ENCODE measurements around the gene ADCY3. TPM values are rescaled to one million over a fixed set of nuclear protein-coding genes. Genes with fewer than 3 reads are reported as not detected.

The ADCY3 gene
- total RNA-seq, 1 experiment from 2014 or later, result 71.1 TPM

GRCh38 chr2:24852026-24852425 lies 68.0 kb downstream of the ADCY3 start:
- Histone ChIP-seq H2AFZ (ENCODE audit: low read depth, low read length, poor library complexity, severe bottlenecking) (no peak overlapping the region), H3K27me3 (ENCODE audit: insufficient read depth, low read length) (no peaks in the 10 kb centered on the region), H3K4me3 (replicated peaks in 1 of 2; ENCODE audit: low read depth in 1 of 2, low read length in 2 of 2) (no peak overlapping the region), H3K27ac (ENCODE audit: low read depth, low read length) (no peak overlapping the region), H3K4me1 (ENCODE audit: control insufficient read depth in 1 of 2, insufficient read depth in 2 of 2, low read length in 2 of 2) (no peaks in the 10 kb centered on the region), H3K36me3 (ENCODE audit: control insufficient read depth in 1 of 2, insufficient read depth in 2 of 2, low read length in 2 of 2) (peaks cover 0 to 5% of the 10 kb centered on the region in 2 experiments; a peak in 1 of 4 replicates), H3K4me2 (ENCODE audit: low read length) (no peak overlapping the region), H3K9ac (ENCODE audit: low read length) (no peak overlapping the region), H4K20me1 (ENCODE audit: insufficient read depth) (no peaks in the 10 kb centered on the region), H3K9me2 (ENCODE audit: insufficient read depth) (no peaks in the 10 kb centered on the region), H3K79me2 (ENCODE audit: insufficient read depth, low read length) (no peaks in the 10 kb centered on the region; the same call in 1 of the 2 replicates), H3K9me3 (ENCODE audit: control insufficient read depth in 1 of 2, insufficient read depth in 1 of 2, low read depth in 1 of 2, low read length in 2 of 2) (no peaks in the 10 kb centered on the region)
- ChIA-PET RAD21 (ENCODE audit: low non-redundant PET in 1 of 2, low total read pairs in 2 of 2, uncharacterized antibody in 2 of 2, unreplicated experiment in 2 of 2) (no interaction called here), POLR2A (no interaction called here), CTCF (no interaction called here)
- ATAC-seq (no peak), DNase-seq (ENCODE audit: low read depth, low spot score) (no peak)
- TF ChIP-seq ELF1 (IDR thresholded peaks at IDR 0.05; ENCODE audit: borderline replicate concordance, low read depth), result no peak
- TF ChIP-seq SIN3A (IDR thresholded peaks at IDR 0.05; ENCODE audit: low read depth), result no peak
- TF ChIP-seq, protein P1, sequence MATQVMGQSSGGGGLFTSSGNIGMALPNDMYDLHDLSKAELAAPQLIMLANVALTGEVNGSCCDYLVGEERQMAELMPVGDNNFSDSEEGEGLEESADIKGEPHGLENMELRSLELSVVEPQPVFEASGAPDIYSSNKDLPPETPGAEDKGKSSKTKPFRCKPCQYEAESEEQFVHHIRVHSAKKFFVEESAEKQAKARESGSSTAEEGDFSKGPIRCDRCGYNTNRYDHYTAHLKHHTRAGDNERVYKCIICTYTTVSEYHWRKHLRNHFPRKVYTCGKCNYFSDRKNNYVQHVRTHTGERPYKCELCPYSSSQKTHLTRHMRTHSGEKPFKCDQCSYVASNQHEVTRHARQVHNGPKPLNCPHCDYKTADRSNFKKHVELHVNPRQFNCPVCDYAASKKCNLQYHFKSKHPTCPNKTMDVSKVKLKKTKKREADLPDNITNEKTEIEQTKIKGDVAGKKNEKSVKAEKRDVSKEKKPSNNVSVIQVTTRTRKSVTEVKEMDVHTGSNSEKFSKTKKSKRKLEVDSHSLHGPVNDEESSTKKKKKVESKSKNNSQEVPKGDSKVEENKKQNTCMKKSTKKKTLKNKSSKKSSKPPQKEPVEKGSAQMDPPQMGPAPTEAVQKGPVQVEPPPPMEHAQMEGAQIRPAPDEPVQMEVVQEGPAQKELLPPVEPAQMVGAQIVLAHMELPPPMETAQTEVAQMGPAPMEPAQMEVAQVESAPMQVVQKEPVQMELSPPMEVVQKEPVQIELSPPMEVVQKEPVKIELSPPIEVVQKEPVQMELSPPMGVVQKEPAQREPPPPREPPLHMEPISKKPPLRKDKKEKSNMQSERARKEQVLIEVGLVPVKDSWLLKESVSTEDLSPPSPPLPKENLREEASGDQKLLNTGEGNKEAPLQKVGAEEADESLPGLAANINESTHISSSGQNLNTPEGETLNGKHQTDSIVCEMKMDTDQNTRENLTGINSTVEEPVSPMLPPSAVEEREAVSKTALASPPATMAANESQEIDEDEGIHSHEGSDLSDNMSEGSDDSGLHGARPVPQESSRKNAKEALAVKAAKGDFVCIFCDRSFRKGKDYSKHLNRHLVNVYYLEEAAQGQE (IDR thresholded peaks at IDR 0.05; ENCODE audit: low read depth), result no peak
- no peak for TF ChIP-seq CEBPB (IDR thresholded peaks at IDR 0.05; ENCODE audit: low read depth)
- TF ChIP-seq EGR1 (IDR thresholded peaks at IDR 0.05; ENCODE audit: low read depth), result no peak
- no peak for TF ChIP-seq RAD21 (IDR thresholded peaks at IDR 0.05; ENCODE audit: low read depth)
- TF ChIP-seq CBX3 (IDR thresholded peaks at IDR 0.05; ENCODE audit: low read depth), result no peak
- no peak for TF ChIP-seq SRF (IDR thresholded peaks at IDR 0.05; ENCODE audit: low read depth)
- no peak for TF ChIP-seq MAX (IDR thresholded peaks at IDR 0.05)
- no peak for TF ChIP-seq FOSL1 (IDR thresholded peaks at IDR 0.05; ENCODE audit: low read depth)
- no peak for TF ChIP-seq TCF7L2 (IDR thresholded peaks at IDR 0.05; ENCODE audit: borderline replicate concordance, extremely low read depth, insufficient read depth, insufficient read length)
- no peak for TF ChIP-seq POLR2AphosphoS5 (IDR thresholded peaks at IDR 0.05; ENCODE audit: low read depth, low read length)
- no peak for TF ChIP-seq ZBTB33 (IDR thresholded peaks at IDR 0.05; ENCODE audit: extremely low read depth, insufficient replicate concordance, low read length)
- TF ChIP-seq JUND (IDR thresholded peaks at IDR 0.05), result no peak
- no peak for TF ChIP-seq ZNF274 (IDR thresholded peaks at IDR 0.05; ENCODE audit: low read depth, low read length)
- no peak for TF ChIP-seq CTCF (IDR thresholded peaks at IDR 0.05 in 2 of 3, conservative IDR thresholded peaks at IDR 0.05 in 1 of 3; ENCODE audit: borderline replicate concordance in 1 of 3, insufficient read depth in 1 of 3, low read depth in 2 of 3, low read length in 2 of 3)
- no TSS peak for BruUV-seq (replicated peaks)
- intact Hi-C loops (cut with micrococcal nuclease), result no loop called here

Data from HCT116 (cell line).